ENCODE results near the gene KIFC3.
"Not testable (repeated sequence)": the region's sequence is repeated elsewhere in the genome, so short reads cannot be mapped to it uniquely, and the experiment has no call there.

KIFC3 gene

GRCh38 chr16:57788252-57788841 lies 13.9 kb downstream of the KIFC3 start:
- Histone ChIP-seq H3K36me3 (ENCODE audit: insufficient read depth, low read length) (peaks cover 58% of the 10 kb centered on the region), H3K9me3 (replicated peaks; ENCODE audit: low read length) (no peaks in the 10 kb centered on the region), H3K4me2 (ENCODE audit: low read length) (no peak overlapping the region), H3K27me3 (ENCODE audit: control insufficient read depth, insufficient read depth, low read length) (no peaks in the 10 kb centered on the region), H3K4me1 (ENCODE audit: control insufficient read depth, insufficient read depth, low read length) (peaks cover 15% of the 10 kb centered on the region), H3K9ac (ENCODE audit: low read depth, low read length) (no peak overlapping the region), H3K4me3 (ENCODE audit: low read length) (no peak overlapping the region)

- H3K9ac ChIP-seq (ENCODE audit: low read depth, low read length), result no peak overlapping the region
- peaks cover 59% of the 10 kb centered on the region for H3K36me3 ChIP-seq (ENCODE audit: insufficient read depth, low read length)
- H3K9me3 ChIP-seq (replicated peaks; ENCODE audit: low read length), result no peaks in the 10 kb centered on the region
- H3K27me3 ChIP-seq (ENCODE audit: control insufficient read depth, insufficient read depth, low read length), result no peaks in the 10 kb centered on the region
- H3K4me3 ChIP-seq (ENCODE audit: low read length), result no peak overlapping the region
- peaks cover 15% of the 10 kb centered on the region for H3K4me1 ChIP-seq (ENCODE audit: control insufficient read depth, insufficient read depth, low read length)
- no peak overlapping the region for H3K4me2 ChIP-seq (ENCODE audit: low read length)
Observed at GRCh38 chr16:57787519-57787905, 14.8 kb downstream of the KIFC3 start.

- no peak overlapping the region for H3K4me2 ChIP-seq (ENCODE audit: low read length)
- no peaks in the 10 kb centered on the region for H3K9me3 ChIP-seq (replicated peaks; ENCODE audit: low read length)
- no peaks in the 10 kb centered on the region for H3K27me3 ChIP-seq (ENCODE audit: control insufficient read depth, insufficient read depth, low read length)
- H3K9ac ChIP-seq (ENCODE audit: low read depth, low read length), result no peak overlapping the region
- H3K4me3 ChIP-seq (ENCODE audit: low read length), result no peak overlapping the region
- H3K4me1 ChIP-seq (ENCODE audit: control insufficient read depth, insufficient read depth, low read length), result peaks cover 18% of the 10 kb centered on the region
- peaks cover 61% of the 10 kb centered on the region for H3K36me3 ChIP-seq (ENCODE audit: insufficient read depth, low read length)
Observed at GRCh38 chr16:57786632-57787518, 15.4 kb downstream of the KIFC3 start.

- H3K9ac ChIP-seq (ENCODE audit: low read depth, low read length), result no peak overlapping the region
- H3K4me2 ChIP-seq (ENCODE audit: low read length), result no peak overlapping the region
- H3K4me1 ChIP-seq (ENCODE audit: control insufficient read depth, insufficient read depth, low read length), result peaks cover 11% of the 10 kb centered on the region
- no peaks in the 10 kb centered on the region for H3K9me3 ChIP-seq (replicated peaks; ENCODE audit: low read length)
- no peaks in the 10 kb centered on the region for H3K27me3 ChIP-seq (ENCODE audit: control insufficient read depth, insufficient read depth, low read length)
- peaks cover 57% of the 10 kb centered on the region for H3K36me3 ChIP-seq (ENCODE audit: insufficient read depth, low read length)
- H3K4me3 ChIP-seq (ENCODE audit: low read length), result no peak overlapping the region
Observed at GRCh38 chr16:57785924-57786323, 16.4 kb downstream of the KIFC3 start.

- Histone ChIP-seq H3K9ac (ENCODE audit: low read depth, low read length) (no peak overlapping the region), H3K9me3 (replicated peaks; ENCODE audit: low read length) (no peaks in the 10 kb centered on the region), H3K4me2 (ENCODE audit: low read length) (no peak overlapping the region), H3K36me3 (ENCODE audit: insufficient read depth, low read length) (peaks cover 52% of the 10 kb centered on the region), H3K4me3 (ENCODE audit: low read length) (no peak overlapping the region), H3K27me3 (ENCODE audit: control insufficient read depth, insufficient read depth, low read length) (no peaks in the 10 kb centered on the region), H3K4me1 (ENCODE audit: control insufficient read depth, insufficient read depth, low read length) (peaks cover 9% of the 10 kb centered on the region)
Observed at GRCh38 chr16:57785385-57785784, 16.9 kb downstream of the KIFC3 start.

GRCh38 chr16:57784334-57784733 lies 18.0 kb downstream of the KIFC3 start:
- Histone ChIP-seq H3K4me3 (ENCODE audit: low read length) (no peak overlapping the region), H3K9ac (ENCODE audit: low read depth, low read length) (no peak overlapping the region), H3K9me3 (replicated peaks; ENCODE audit: low read length) (no peaks in the 10 kb centered on the region), H3K36me3 (ENCODE audit: insufficient read depth, low read length) (peaks cover 46% of the 10 kb centered on the region), H3K4me2 (ENCODE audit: low read length) (no peak overlapping the region), H3K27me3 (ENCODE audit: control insufficient read depth, insufficient read depth, low read length) (no peaks in the 10 kb centered on the region), H3K4me1 (ENCODE audit: control insufficient read depth, insufficient read depth, low read length) (peaks cover 9% of the 10 kb centered on the region)

- H3K36me3 ChIP-seq (ENCODE audit: insufficient read depth, low read length), result peaks cover 45% of the 10 kb centered on the region
- H3K27me3 ChIP-seq (ENCODE audit: control insufficient read depth, insufficient read depth, low read length), result no peaks in the 10 kb centered on the region
- H3K9me3 ChIP-seq (replicated peaks; ENCODE audit: low read length), result no peaks in the 10 kb centered on the region
- H3K4me2 ChIP-seq (ENCODE audit: low read length), result no peak overlapping the region
- peaks cover 9% of the 10 kb centered on the region for H3K4me1 ChIP-seq (ENCODE audit: control insufficient read depth, insufficient read depth, low read length)
- no peak overlapping the region for H3K9ac ChIP-seq (ENCODE audit: low read depth, low read length)
- no peak overlapping the region for H3K4me3 ChIP-seq (ENCODE audit: low read length)
Observed at GRCh38 chr16:57783883-57784282, 18.4 kb downstream of the KIFC3 start.

- no peak overlapping the region for H3K4me3 ChIP-seq (ENCODE audit: low read length)
- H3K27me3 ChIP-seq (ENCODE audit: control insufficient read depth, insufficient read depth, low read length), result no peaks in the 10 kb centered on the region
- H3K9ac ChIP-seq (ENCODE audit: low read depth, low read length), result no peak overlapping the region
- H3K9me3 ChIP-seq (replicated peaks; ENCODE audit: low read length), result no peaks in the 10 kb centered on the region
- no peak overlapping the region for H3K4me2 ChIP-seq (ENCODE audit: low read length)
- H3K4me1 ChIP-seq (ENCODE audit: control insufficient read depth, insufficient read depth, low read length), result peaks cover 9% of the 10 kb centered on the region
- H3K36me3 ChIP-seq (ENCODE audit: insufficient read depth, low read length), result peaks cover 45% of the 10 kb centered on the region
Observed at GRCh38 chr16:57783116-57783515, 19.2 kb downstream of the KIFC3 start.

- not testable (repeated sequence) for H3K4me1 ChIP-seq (ENCODE audit: control insufficient read depth, insufficient read depth, low read length); H3K4me3 ChIP-seq (ENCODE audit: low read length); H3K27me3 ChIP-seq (ENCODE audit: control insufficient read depth, insufficient read depth, low read length); H3K9ac ChIP-seq (ENCODE audit: low read depth, low read length); H3K9me3 ChIP-seq (replicated peaks; ENCODE audit: low read length); H3K4me2 ChIP-seq (ENCODE audit: low read length)
- H3K36me3 ChIP-seq (ENCODE audit: insufficient read depth, low read length), result peaks cover 40% of the 10 kb centered on the region
Observed at GRCh38 chr16:57782607-57783055, 19.7 kb downstream of the KIFC3 start.

GRCh38 chr16:57781741-57782606 lies 20.3 kb downstream of the KIFC3 start:
- Histone ChIP-seq H3K36me3 (ENCODE audit: insufficient read depth, low read length) (peaks cover 36% of the 10 kb centered on the region), H3K4me3 (ENCODE audit: low read length) (no peak overlapping the region), H3K9ac (ENCODE audit: low read depth, low read length) (no peak overlapping the region), H3K4me2 (ENCODE audit: low read length) (no peak overlapping the region), H3K27me3 (ENCODE audit: control insufficient read depth, insufficient read depth, low read length) (no peaks in the 10 kb centered on the region), H3K4me1 (ENCODE audit: control insufficient read depth, insufficient read depth, low read length) (peaks cover 9% of the 10 kb centered on the region), H3K9me3 (replicated peaks; ENCODE audit: low read length) (no peaks in the 10 kb centered on the region)

GRCh38 chr16:57781349-57781740 lies 20.9 kb downstream of the KIFC3 start:
- peaks cover 9% of the 10 kb centered on the region for H3K4me1 ChIP-seq (ENCODE audit: control insufficient read depth, insufficient read depth, low read length)
- H3K36me3 ChIP-seq (ENCODE audit: insufficient read depth, low read length), result peaks cover 39% of the 10 kb centered on the region
- H3K9me3 ChIP-seq (replicated peaks; ENCODE audit: low read length), result no peaks in the 10 kb centered on the region
- H3K9ac ChIP-seq (ENCODE audit: low read depth, low read length), result no peak overlapping the region
- H3K27me3 ChIP-seq (ENCODE audit: control insufficient read depth, insufficient read depth, low read length), result no peaks in the 10 kb centered on the region
- no peak overlapping the region for H3K4me3 ChIP-seq (ENCODE audit: low read length)
- no peak overlapping the region for H3K4me2 ChIP-seq (ENCODE audit: low read length)

Data from skeletal muscle satellite cell (primary cell).